Neuron (in vitro differentiated cells): Measurements from ENCODE around the gene CFAP73.

ENCODE experiments used
- H2AFZ ChIP-seq: one replicate; pipeline ENCODE4 v1.6.1; 2013; ENCODE audit warnings: low read depth, mild to moderate bottlenecking, inconsistent platforms, low read length, moderate library complexity
- H3K27me3 ChIP-seq: one replicate; pipeline ENCODE4 v1.6.1; 2013; ENCODE audit warnings: low read length; ENCODE audit not compliant: insufficient read depth
- H3K36me3 ChIP-seq: one replicate; pipeline ENCODE4 v1.6.1; 2013; ENCODE audit warnings: low read length; ENCODE audit not compliant: insufficient read depth
- H3K4me1 ChIP-seq: one replicate; pipeline ENCODE4 v1.6.1; 2013; ENCODE audit warnings: low read length; ENCODE audit not compliant: insufficient read depth
- H3K4me3 ChIP-seq: 2 replicates; pipeline ENCODE4 v1.5.1; 2013; ENCODE audit warnings: mild to moderate bottlenecking, low read length, moderate library complexity
- H3K9me3 ChIP-seq: one replicate; pipeline ENCODE4 v1.6.1; 2013; ENCODE audit warnings: low read length

CFAP73 gene

DNA sequence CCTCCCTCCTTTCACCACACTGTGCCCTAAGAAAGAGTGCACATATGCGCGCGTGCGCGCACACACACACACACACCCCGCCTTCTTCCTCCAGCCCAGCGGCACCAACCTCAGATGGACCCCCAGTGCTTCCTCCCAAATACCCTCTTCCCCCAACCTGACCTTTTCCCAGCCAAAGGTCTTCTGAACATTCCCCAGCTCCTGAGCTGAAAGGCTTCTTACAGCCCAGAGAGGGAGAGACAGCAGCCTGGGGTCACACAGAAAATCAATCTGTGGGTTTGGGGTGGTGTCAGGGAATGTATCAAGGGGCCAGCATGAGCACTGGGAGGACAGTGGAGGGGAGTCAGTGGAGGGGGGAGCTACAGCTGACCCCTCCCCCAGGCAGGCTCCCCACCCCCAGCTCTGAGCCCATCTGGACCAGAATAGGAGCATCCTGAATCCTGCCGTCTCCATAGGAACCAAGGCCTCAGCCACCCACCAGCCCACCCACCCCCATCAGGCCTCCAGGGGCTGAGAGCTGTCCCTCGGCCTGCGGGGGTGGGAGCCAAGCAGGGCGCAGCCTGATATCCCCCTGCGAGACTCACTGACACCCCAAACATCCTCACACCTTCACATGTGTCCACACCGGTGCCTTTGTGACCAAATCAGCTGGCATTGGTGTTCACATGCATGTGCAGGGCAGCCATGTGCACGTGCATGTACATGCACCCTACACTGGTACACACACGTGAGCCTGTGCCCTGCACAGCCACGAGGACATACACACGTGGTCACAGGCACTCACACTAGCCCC lies 19.7 kb upstream of the CFAP73 start:
- no peak overlapping the region for H2AFZ ChIP-seq
- no peaks in the 10 kb centered on the region for H3K4me1 ChIP-seq
- H3K4me3 ChIP-seq: no peak overlapping the region
- H3K9me3 ChIP-seq: no peaks in the 10 kb centered on the region
- no peaks in the 10 kb centered on the region for H3K36me3 ChIP-seq
- H3K27me3 ChIP-seq: peaks cover 37% of the 10 kb centered on the region

DNA sequence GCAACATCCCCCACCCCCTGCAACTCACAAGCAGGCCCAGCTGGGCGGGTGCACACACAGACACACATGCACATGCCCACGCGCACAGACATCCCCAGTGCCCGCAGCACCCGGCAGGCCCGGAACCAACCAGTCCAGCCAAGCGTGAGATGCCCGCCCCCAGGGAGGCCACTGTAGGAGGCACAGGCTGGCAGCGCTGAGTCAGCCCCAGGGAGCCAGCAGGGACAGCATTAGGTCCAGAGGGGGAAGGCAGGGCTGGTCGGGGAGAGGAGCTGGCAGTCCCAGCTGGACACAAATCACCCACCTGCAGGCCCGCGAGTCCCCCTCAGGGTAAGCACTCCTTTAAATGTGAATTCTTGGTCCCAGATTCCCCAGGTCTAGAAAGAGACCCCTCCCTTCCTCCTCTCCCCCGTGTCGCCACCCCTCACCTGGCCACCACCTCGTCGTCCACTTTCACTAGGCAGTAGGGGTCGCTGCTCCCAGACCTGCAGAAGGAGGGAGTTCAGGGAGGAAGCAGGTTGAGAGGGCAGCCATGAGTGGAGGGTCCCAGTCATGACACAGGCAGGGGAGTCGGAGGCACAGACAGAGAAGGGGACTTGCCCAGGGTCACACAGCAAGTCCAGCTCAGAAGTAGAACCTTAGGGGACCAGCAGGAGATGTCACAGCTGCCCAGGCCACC lies 18.9 kb upstream of the CFAP73 start:
- H2AFZ ChIP-seq: no peak overlapping the region
- peaks cover 43% of the 10 kb centered on the region for H3K27me3 ChIP-seq
- no peaks in the 10 kb centered on the region for H3K4me1 ChIP-seq
- H3K36me3 ChIP-seq: no peaks in the 10 kb centered on the region
- H3K9me3 ChIP-seq: no peaks in the 10 kb centered on the region
- H3K4me3 ChIP-seq: no peak overlapping the region

DNA sequence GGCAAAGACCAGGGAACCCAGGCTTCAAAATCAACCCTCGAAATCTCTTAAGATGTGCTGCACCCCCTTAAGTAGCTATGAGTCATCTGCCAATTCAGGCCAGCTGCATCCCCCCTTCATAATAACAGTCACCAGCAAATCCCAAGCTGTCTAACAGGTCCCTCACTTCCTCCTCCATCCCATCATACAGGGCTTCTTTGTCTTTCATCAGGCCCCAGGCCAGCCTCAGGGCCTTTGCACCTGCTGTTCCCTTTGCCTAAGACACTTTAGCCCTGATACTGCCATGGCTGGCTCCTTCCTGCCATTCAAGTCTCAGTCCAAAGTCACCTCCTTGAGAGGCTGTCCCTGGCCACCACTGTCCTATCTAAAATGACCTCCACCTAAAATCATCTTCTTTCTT lies 18.0 kb upstream of the CFAP73 start:
- H2AFZ ChIP-seq: no peak overlapping the region
- no peaks in the 10 kb centered on the region for H3K36me3 ChIP-seq
- H3K4me3 ChIP-seq: no peak overlapping the region
- H3K9me3 ChIP-seq: no peaks in the 10 kb centered on the region
- no peaks in the 10 kb centered on the region for H3K4me1 ChIP-seq
- peaks cover 52% of the 10 kb centered on the region for H3K27me3 ChIP-seq

- Histone ChIP-seq H3K36me3 (no peaks in the 10 kb centered on the region), H3K4me1 (no peaks in the 10 kb centered on the region), H3K27me3 (peaks cover 49% of the 10 kb centered on the region), H3K9me3 (no peaks in the 10 kb centered on the region), H2AFZ (no peak overlapping the region), H3K4me3 (no peak overlapping the region)
Observed at GRCh38 chr12:113133036-113133435, 16.5 kb upstream of the CFAP73 start.

DNA sequence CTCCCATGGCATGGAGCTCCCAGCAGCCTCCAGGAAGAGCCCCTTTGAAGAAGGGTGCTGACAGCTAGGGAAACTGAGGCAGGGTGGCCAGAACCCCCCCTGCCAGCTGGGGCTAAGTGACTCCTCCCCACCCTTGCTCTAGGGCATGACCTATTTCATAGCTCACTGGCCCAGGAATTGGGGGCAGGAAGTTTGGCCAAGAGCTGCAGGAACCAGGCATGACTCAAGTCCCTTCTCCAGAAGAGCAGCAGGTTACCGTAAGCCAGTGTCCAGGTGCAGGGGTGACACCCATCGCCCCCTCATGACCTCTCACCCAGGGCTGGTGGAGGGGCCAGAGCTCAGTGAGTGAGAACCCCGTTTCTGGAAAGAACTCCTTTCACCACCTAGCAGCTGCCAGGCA lies 15.9 kb upstream of the CFAP73 start:
- Histone ChIP-seq H3K4me1 (no peaks in the 10 kb centered on the region), H3K27me3 (peaks cover 49% of the 10 kb centered on the region), H2AFZ (no peak overlapping the region), H3K36me3 (no peaks in the 10 kb centered on the region), H3K9me3 (no peaks in the 10 kb centered on the region), H3K4me3 (no peak overlapping the region)

DNA sequence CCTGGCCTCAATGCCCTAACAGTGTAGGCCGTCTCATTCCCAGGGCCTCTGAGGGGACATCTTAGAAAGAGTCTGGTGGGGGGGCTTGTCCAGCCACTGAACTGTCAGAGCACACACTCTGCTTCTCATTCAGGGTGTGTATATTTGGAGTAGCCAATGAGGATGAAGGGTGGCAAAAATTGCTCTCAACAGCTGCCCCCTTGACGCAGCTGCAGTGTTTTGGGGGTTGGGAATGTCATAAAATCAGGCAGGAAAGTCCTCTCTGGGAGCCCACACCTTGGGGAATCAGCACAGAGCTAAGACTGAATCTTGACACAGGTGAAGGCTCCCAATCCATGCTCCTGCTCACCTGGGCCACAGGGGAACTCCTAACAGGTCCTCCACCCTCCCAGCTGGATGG lies 15.5 kb upstream of the CFAP73 start:
- peaks cover 45% of the 10 kb centered on the region for H3K27me3 ChIP-seq

GRCh38 chr12:113134521-113134951 lies 15.0 kb upstream of the CFAP73 start:
- Histone ChIP-seq H3K36me3 (no peaks in the 10 kb centered on the region), H3K4me3 (no peak overlapping the region), H3K9me3 (no peaks in the 10 kb centered on the region), H2AFZ (no peak overlapping the region), H3K4me1 (no peaks in the 10 kb centered on the region), H3K27me3 (peaks cover 45% of the 10 kb centered on the region)

More for the DNA sequence above, 15.5 kb upstream of the CFAP73 start:
- Histone ChIP-seq H3K9me3 (no peaks in the 10 kb centered on the region), H3K4me1 (no peaks in the 10 kb centered on the region), H3K4me3 (no peak overlapping the region), H2AFZ (no peak overlapping the region), H3K36me3 (no peaks in the 10 kb centered on the region)

GRCh38 chr12:113135178-113136127 lies 14.1 kb upstream of the CFAP73 start, which contains the start of gene RASAL1:
Gene RASAL1 (minus strand): TSS chr12:113135761. CDS start chr12:113135462, 299 bp downstream.
- Histone ChIP-seq H3K9me3 (no peaks in the 10 kb centered on the region), H3K27me3 (peaks cover 45% of the 10 kb centered on the region), H3K36me3 (no peaks in the 10 kb centered on the region), H3K4me1 (no peaks in the 10 kb centered on the region), H3K4me3 (no peak within 1 kb of the TSS), H2AFZ (no peak within 1 kb of the TSS)

- Histone ChIP-seq H3K36me3 (no peaks in the 10 kb centered on the region), H2AFZ (no peak overlapping the region), H3K27me3 (peaks cover 44% of the 10 kb centered on the region), H3K9me3 (no peaks in the 10 kb centered on the region), H3K4me1 (no peaks in the 10 kb centered on the region), H3K4me3 (no peak overlapping the region)
Observed at GRCh38 chr12:113136128-113136989, 13.2 kb upstream of the CFAP73 start.

DNA sequence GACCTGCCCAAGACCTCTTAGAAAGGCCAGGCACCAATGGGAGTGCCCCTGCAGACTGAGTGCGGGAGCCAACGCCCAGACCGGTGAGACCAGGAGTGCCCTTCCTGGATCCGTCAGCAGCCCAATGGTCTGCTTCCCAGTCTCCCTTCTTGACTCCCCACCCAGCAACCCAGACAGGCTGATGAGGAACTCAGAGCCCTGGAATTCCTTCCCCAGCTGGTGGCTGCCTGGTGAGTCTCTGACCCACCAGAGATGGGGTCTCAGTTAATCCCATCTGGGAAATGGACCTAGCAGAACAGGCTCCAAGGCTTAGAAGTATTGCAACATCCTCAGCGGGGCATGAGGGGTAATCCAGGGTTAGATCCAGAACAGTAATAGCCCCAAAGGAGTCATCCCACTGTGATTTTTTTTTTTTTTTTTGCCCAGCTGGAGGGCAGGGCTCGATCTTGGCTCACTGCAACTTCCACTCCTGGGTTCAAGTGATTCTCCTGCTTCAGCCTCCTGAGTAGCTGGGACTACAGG lies 12.5 kb upstream of the CFAP73 start:
- no peak overlapping the region for H2AFZ ChIP-seq
- peaks cover 41% of the 10 kb centered on the region for H3K27me3 ChIP-seq
- no peaks in the 10 kb centered on the region for H3K9me3 ChIP-seq

GRCh38 chr12:113137861-113138783 lies 11.4 kb upstream of the CFAP73 start:
- Histone ChIP-seq H3K27me3 (peaks cover 40% of the 10 kb centered on the region), H3K4me3 (no peak overlapping the region), H3K9me3 (no peaks in the 10 kb centered on the region), H2AFZ (no peak overlapping the region), H3K4me1 (peaks cover 3% of the 10 kb centered on the region), H3K36me3 (no peaks in the 10 kb centered on the region)

More for the DNA sequence above, 12.5 kb upstream of the CFAP73 start:
- H3K4me3 ChIP-seq: no peak overlapping the region
- no peaks in the 10 kb centered on the region for H3K36me3 ChIP-seq
- no peaks in the 10 kb centered on the region for H3K4me1 ChIP-seq
